Measurements from ENCODE around the gene ASIC1. TPM values are rescaled to one million over a fixed set of nuclear protein-coding genes. Genes with fewer than 3 reads are reported as not detected.

The ASIC1 gene
- polyA plus RNA-seq, 3 donors = not detected

GRCh38 chr12:50087995-50088394, 30.6 kb downstream of the ASIC1 start:
- intact Hi-C loops (cut with micrococcal nuclease) = no loop called here
- peaks cover 11 to 14% of the 10 kb centered on the region in 2 donors for H3K4me1 ChIP-seq (ENCODE audit: control insufficient read depth in 1 of 2, insufficient read depth in 2 of 2, low read length in 2 of 2)
- no peak overlapping the region for H3K4me3 ChIP-seq (replicated peaks in 1 of 3; ENCODE audit: low read depth in 2 of 3, low read length in 3 of 3)
- H3K9me3 ChIP-seq (replicated peaks in 1 of 2; ENCODE audit: control insufficient read depth in 1 of 2, insufficient read depth in 1 of 2, low read length in 2 of 2) = no peaks in the 10 kb centered on the region
- Mint-ChIP-seq H3K36me3 (peaks cover 54 to 58% of the 10 kb centered on the region in 2 donors), H3K27ac (peak overlapping the region in 5 of 7 donors; percentile 37 to 67 (median 54)), H3K4me3 (no peak overlapping the region), H3K9me3 (no peaks in the 10 kb centered on the region), H3K27me3 (ENCODE audit: low read depth in 3 of 3) (peaks cover 0 to 2% (median 1%) of the 10 kb centered on the region in 3 donors), H3K4me1 (peaks cover 21% of the 10 kb centered on the region)
- H3K27ac ChIP-seq (ENCODE audit: low read depth in 1 of 2, low read length in 2 of 2) = peak overlapping the region in 1 of 2 donors; percentile 14
- no peaks in the 10 kb centered on the region for H4K20me1 ChIP-seq (ENCODE audit: insufficient read depth, low read length)
- no peak overlapping the region for H3K4me2 ChIP-seq (replicated peaks; ENCODE audit: extremely low read depth, low read length, poor library complexity, severe bottlenecking)
- H3K27me3 ChIP-seq (ENCODE audit: control insufficient read depth in 2 of 2, insufficient read depth in 2 of 2, low read length in 2 of 2) = no peaks in the 10 kb centered on the region
- peaks cover 13% of the 10 kb centered on the region for H3K79me2 ChIP-seq (ENCODE audit: insufficient read depth, low read length)
- 80% methylated on average over 1 of the region's 3 CpGs for whole genome bisulfite sequencing (ENCODE audit: insufficient coverage)
- H2AFZ ChIP-seq (ENCODE audit: insufficient read depth, low read depth, low read length, poor library complexity, severe bottlenecking) = no peak overlapping the region
- H3K36me3 ChIP-seq (replicated peaks in 1 of 2; ENCODE audit: control insufficient read depth in 1 of 2, insufficient read depth in 2 of 2, low read length in 2 of 2) = peaks cover 41 to 60% of the 10 kb centered on the region in 2 donors
- DNase-seq = no peak
- no peak overlapping the region for H3K9ac ChIP-seq (ENCODE audit: insufficient read depth, low read length, poor library complexity, severe bottlenecking)
- TF ChIP-seq CTCF (IDR thresholded peaks at IDR 0.05) = no peak

GRCh38 chr12:50088577-50089335, 31.4 kb downstream of the ASIC1 start:
- Histone ChIP-seq H3K4me1 (ENCODE audit: control insufficient read depth in 1 of 2, insufficient read depth in 2 of 2, low read length in 2 of 2) (peaks cover 11 to 14% of the 10 kb centered on the region in 2 donors), H3K9me3 (replicated peaks in 1 of 2; ENCODE audit: control insufficient read depth in 1 of 2, insufficient read depth in 1 of 2, low read length in 2 of 2) (no peaks in the 10 kb centered on the region), H4K20me1 (ENCODE audit: insufficient read depth, low read length) (no peaks in the 10 kb centered on the region), H3K36me3 (replicated peaks in 1 of 2; ENCODE audit: control insufficient read depth in 1 of 2, insufficient read depth in 2 of 2, low read length in 2 of 2) (peaks cover 46 to 68% of the 10 kb centered on the region in 2 donors), H2AFZ (ENCODE audit: insufficient read depth, low read depth, low read length, poor library complexity, severe bottlenecking) (peak overlapping the region; percentile 21), H3K4me3 (replicated peaks in 1 of 3; ENCODE audit: low read depth in 2 of 3, low read length in 3 of 3) (no peak overlapping the region), H3K9ac (ENCODE audit: insufficient read depth, low read length, poor library complexity, severe bottlenecking) (no peak overlapping the region), H3K4me2 (replicated peaks; ENCODE audit: extremely low read depth, low read length, poor library complexity, severe bottlenecking) (no peak overlapping the region), H3K79me2 (ENCODE audit: insufficient read depth, low read length) (peaks cover 13% of the 10 kb centered on the region), H3K27me3 (ENCODE audit: control insufficient read depth in 2 of 2, insufficient read depth in 2 of 2, low read length in 2 of 2) (no peaks in the 10 kb centered on the region), H3K27ac (ENCODE audit: low read depth in 1 of 2, low read length in 2 of 2) (peak overlapping the region in 1 of 2 donors; percentile 14)
- no peak overlapping the region for H3K4me3 Mint-ChIP-seq
- 36% methylated on average over 3 of the region's 3 CpGs for WGBS (ENCODE audit: insufficient coverage)
- H3K27ac Mint-ChIP-seq = peak overlapping the region in 5 of 7 donors; percentile 1 to 63 (median 17)
- DNase-seq = peak; percentile 24 to 63 (median 43)
- peaks cover 0 to 2% (median 1%) of the 10 kb centered on the region in 3 donors for H3K27me3 Mint-ChIP-seq (ENCODE audit: low read depth in 3 of 3)
- H3K4me1 Mint-ChIP-seq = peaks cover 19% of the 10 kb centered on the region
- H3K36me3 Mint-ChIP-seq = peaks cover 58 to 66% of the 10 kb centered on the region in 2 donors
- peak; percentile 91 for TF ChIP-seq CTCF (IDR thresholded peaks at IDR 0.05)
- H3K9me3 Mint-ChIP-seq = no peaks in the 10 kb centered on the region
- intact Hi-C loops (cut with micrococcal nuclease) = no loop called here

Data from CD14-positive monocyte (primary cell).